Neural progenitor cell (in vitro differentiated cells): ENCODE measurements around the gene VARS1. TPM values are rescaled to one million over a fixed set of nuclear protein-coding genes. Genes with fewer than 3 reads are reported as not detected.

Experiments used
- DNase-seq: peaks from one replicate; pipeline ENCODE4 v3.0.0-alpha.2; 2016; ENCODE audit warnings: low spot score
- H2AFZ ChIP-seq: fragments of 200-600 bp; sonication (generic); replicated peaks from 2 replicates; pipeline ENCODE4 v1.6.1; 2016; ENCODE audit warnings: antibody characterized with exemption
- H3F3A ChIP-seq: fragments of 200-600 bp; sonication (generic); 2 replicates; pipeline ENCODE4 v1.6.1; 2016; ENCODE audit warnings: antibody characterized with exemption, low read depth
- H3K27ac ChIP-seq: fragments of 200-600 bp; sonication (generic); 2 replicates; pipeline ENCODE4 v1.5.1; 2016; ENCODE audit warnings: mild to moderate bottlenecking
- H3K27me3 ChIP-seq: fragments of 200-600 bp; sonication (generic); 2 replicates; pipeline ENCODE4 v1.6.1; 2016; ENCODE audit warnings: mild to moderate bottlenecking, moderate library complexity
- H3K36me3 ChIP-seq: fragments of 200-600 bp; sonication (generic); 2 replicates; pipeline ENCODE4 v1.5.1; 2016
- H3K4me1 ChIP-seq: fragments of 200-600 bp; sonication (generic); 2 replicates; pipeline ENCODE4 v1.6.1; 2016; ENCODE audit warnings: mixed run types
- H3K4me2 ChIP-seq: fragments of 200-600 bp; sonication (generic); 2 replicates; pipeline ENCODE4 v1.6.1; 2016
- H3K4me3 ChIP-seq: fragments of 200-600 bp; sonication (generic); 2 replicates; pipeline ENCODE4 v1.5.1; 2016
- H3K79me2 ChIP-seq: fragments of 200-600 bp; sonication (generic); 2 replicates; pipeline ENCODE4 v1.6.1; 2016; ENCODE audit warnings: low read depth
- H3K9ac ChIP-seq: fragments of 200-600 bp; sonication (generic); 2 replicates; pipeline ENCODE4 v1.6.1; 2016
- H3K9me3 ChIP-seq: fragments of 200-600 bp; sonication (generic); 2 replicates; pipeline ENCODE4 v1.5.1; 2016; ENCODE audit warnings: low read depth
- H4K20me1 ChIP-seq: fragments of 200-600 bp; sonication (generic); 2 replicates; pipeline ENCODE4 v1.6.1; 2016; ENCODE audit warnings: low read depth
- H3K27ac Mint-ChIP-seq: 3 replicates; pipeline ENCODE4 v1.8.0; 2021; ENCODE audit warnings: mixed read lengths
- H3K27me3 Mint-ChIP-seq: 2 replicates; pipeline ENCODE4 v1.8.0; 2022; ENCODE audit warnings: low read depth, mild to moderate bottlenecking, inconsistent platforms, moderate library complexity, mixed read lengths; ENCODE audit not compliant: insufficient read depth
- H3K36me3 Mint-ChIP-seq: 3 replicates; pipeline ENCODE4 v1.8.0; 2021; ENCODE audit warnings: mixed read lengths
- H3K4me1 Mint-ChIP-seq: 3 replicates; pipeline ENCODE4 v1.8.0; 2021; ENCODE audit warnings: mixed read lengths
- H3K4me3 Mint-ChIP-seq: 3 replicates; pipeline ENCODE4 v1.8.0; 2021; ENCODE audit warnings: mild to moderate bottlenecking, moderate library complexity, mixed read lengths
- H3K9me3 Mint-ChIP-seq: 3 replicates; pipeline ENCODE4 v1.8.0; 2020; ENCODE audit warnings: mixed read lengths
- EZH2 ChIP-seq: fragments of 200-600 bp; sonication (generic); IDR thresholded peaks from 2 replicates; pipeline ENCODE4 v1.6.1; 2017; ENCODE audit warnings: antibody characterized with exemption, mild to moderate bottlenecking, moderate library complexity
- EZH2phosphoT487 ChIP-seq: fragments of 200-600 bp; sonication (generic); IDR thresholded peaks from 2 replicates; pipeline ENCODE4 v1.6.1; 2017; ENCODE audit warnings: antibody characterized with exemption
- total RNA-seq: library from RNA; depleted of rRNA; stranded (reverse); fragments of >200 nt; gene quantifications from 2 replicates; pipeline ENCODE4 v1.2.3, GENCODE V29; 2015; ENCODE audit warnings: low replicate concordance
- TF ChIP-seq, protein P1 (sequence below): fragments of 200-600 bp; sonication (generic); IDR thresholded peaks from 2 replicates; pipeline ENCODE4 v1.5.1; 2017; ENCODE audit warnings: antibody characterized with exemption, mild to moderate bottlenecking

The VARS1 gene
- total RNA-seq, 1 donor from 2014 or later = 34.1 TPM

DNA sequence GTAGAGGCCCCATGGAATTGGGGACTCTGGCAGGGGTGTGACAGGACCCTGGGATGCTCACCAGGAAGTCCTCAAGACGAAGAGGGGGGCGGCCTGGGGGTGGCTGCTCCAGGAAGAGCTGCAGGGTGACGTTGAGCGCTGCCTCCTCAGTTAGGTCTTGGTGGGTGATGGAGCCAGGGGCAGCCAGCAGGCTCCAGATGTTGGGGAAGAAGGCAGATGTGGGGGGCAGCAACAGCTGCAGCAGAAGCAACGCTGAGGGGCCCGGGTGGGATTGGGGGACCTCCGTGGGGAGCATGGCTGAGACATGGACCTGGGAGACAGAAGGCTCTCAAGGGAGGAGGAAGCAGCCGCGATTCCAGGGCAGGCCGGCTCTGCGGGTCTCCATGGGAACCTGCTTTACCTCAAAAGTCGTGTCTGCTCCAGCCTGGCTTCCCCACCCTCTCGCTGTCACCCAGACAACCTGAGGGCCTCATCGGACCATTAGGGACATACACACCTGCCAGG lies 19.0 kb downstream of the VARS1 start:
- H3K4me2 ChIP-seq = no peak overlapping the region
- H3K9ac ChIP-seq = no peak overlapping the region
- no peaks in the 10 kb centered on the region for H3K9me3 Mint-ChIP-seq
- no peak overlapping the region for H3K4me3 Mint-ChIP-seq
- H3K79me2 ChIP-seq = no peaks in the 10 kb centered on the region
- peaks cover 6% of the 10 kb centered on the region for H3K4me1 Mint-ChIP-seq
- TF ChIP-seq EZH2 (no peak), EZH2phosphoT487 (no peak)
- TF ChIP-seq, protein P1, sequence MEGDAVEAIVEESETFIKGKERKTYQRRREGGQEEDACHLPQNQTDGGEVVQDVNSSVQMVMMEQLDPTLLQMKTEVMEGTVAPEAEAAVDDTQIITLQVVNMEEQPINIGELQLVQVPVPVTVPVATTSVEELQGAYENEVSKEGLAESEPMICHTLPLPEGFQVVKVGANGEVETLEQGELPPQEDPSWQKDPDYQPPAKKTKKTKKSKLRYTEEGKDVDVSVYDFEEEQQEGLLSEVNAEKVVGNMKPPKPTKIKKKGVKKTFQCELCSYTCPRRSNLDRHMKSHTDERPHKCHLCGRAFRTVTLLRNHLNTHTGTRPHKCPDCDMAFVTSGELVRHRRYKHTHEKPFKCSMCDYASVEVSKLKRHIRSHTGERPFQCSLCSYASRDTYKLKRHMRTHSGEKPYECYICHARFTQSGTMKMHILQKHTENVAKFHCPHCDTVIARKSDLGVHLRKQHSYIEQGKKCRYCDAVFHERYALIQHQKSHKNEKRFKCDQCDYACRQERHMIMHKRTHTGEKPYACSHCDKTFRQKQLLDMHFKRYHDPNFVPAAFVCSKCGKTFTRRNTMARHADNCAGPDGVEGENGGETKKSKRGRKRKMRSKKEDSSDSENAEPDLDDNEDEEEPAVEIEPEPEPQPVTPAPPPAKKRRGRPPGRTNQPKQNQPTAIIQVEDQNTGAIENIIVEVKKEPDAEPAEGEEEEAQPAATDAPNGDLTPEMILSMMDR = no peak
- no peak overlapping the region for H2AFZ ChIP-seq
- no peaks in the 10 kb centered on the region for H3K27me3 ChIP-seq
- H3K9me3 ChIP-seq = no peaks in the 10 kb centered on the region
- DNase-seq = no peak
- H3K36me3 Mint-ChIP-seq = peaks cover 4% of the 10 kb centered on the region
- H3K27me3 Mint-ChIP-seq = no peaks in the 10 kb centered on the region
- H3K36me3 ChIP-seq = no peaks in the 10 kb centered on the region
- H3K4me1 ChIP-seq = no peaks in the 10 kb centered on the region
- no peak overlapping the region for H3K4me3 ChIP-seq
- peak overlapping the region; percentile 14 for H3K27ac Mint-ChIP-seq
- H4K20me1 ChIP-seq = no peaks in the 10 kb centered on the region
- H3K27ac ChIP-seq = no peak overlapping the region
- no peaks in the 10 kb centered on the region for H3F3A ChIP-seq

DNA sequence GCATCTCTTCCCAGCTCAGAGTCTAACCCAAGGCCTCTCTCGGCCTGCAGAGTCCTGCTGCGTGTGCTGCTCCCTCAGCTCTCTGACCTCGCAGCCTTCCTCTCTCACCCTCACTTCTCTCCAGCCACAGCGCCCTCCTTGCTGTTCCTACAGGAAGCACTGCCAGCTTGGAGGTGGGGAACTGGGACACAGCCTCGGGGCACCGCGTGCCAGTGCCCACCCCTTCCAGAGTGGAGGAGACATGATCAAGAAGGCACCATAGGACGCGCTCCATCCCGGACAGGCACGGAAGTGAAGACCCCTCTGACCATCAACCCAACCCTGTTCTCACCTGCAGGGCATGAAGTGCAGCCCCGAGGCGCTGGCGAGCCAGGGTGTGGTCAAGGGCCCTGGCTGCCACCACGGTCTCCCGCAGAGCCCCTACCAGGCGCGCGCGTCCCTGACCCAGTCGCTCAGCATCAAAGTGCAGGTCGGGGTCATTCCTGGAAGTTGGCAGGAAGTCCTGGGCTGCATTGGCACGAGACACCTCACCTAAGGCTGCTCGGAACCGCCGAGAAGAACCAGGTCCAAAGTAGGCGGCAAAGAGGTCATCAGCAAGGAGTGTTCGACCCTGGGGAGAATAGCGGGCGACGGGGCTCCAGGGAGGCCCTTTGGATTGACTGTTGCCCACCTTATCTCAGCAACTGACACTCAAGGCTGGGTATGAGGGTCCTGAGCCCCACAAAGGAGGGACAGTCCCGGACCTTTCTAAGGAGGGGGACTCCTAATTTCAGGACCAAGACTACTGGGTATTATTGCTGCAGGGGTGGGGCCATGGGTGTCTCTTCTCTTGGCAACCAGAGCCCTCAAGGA lies 19.7 kb downstream of the VARS1 start:
- Histone ChIP-seq H3K9ac (no peak overlapping the region), H3K4me2 (no peak overlapping the region), H3K4me3 (no peak overlapping the region), H3K27ac (no peak overlapping the region), H3F3A (no peaks in the 10 kb centered on the region), H3K36me3 (no peaks in the 10 kb centered on the region), H3K9me3 (no peaks in the 10 kb centered on the region), H3K4me1 (no peaks in the 10 kb centered on the region), H3K27me3 (no peaks in the 10 kb centered on the region), H3K79me2 (no peaks in the 10 kb centered on the region), H2AFZ (no peak overlapping the region), H4K20me1 (no peaks in the 10 kb centered on the region)
- peaks cover 2% of the 10 kb centered on the region for H3K27me3 Mint-ChIP-seq
- peak overlapping the region; percentile 34 for H3K27ac Mint-ChIP-seq
- no peak for DNase-seq
- no peaks in the 10 kb centered on the region for H3K9me3 Mint-ChIP-seq
- H3K4me1 Mint-ChIP-seq = peaks cover 6% of the 10 kb centered on the region
- TF ChIP-seq, protein P1 = no peak
- TF ChIP-seq EZH2 (no peak), EZH2phosphoT487 (no peak)
- H3K36me3 Mint-ChIP-seq = peaks cover 4% of the 10 kb centered on the region
- no peak overlapping the region for H3K4me3 Mint-ChIP-seq

DNA sequence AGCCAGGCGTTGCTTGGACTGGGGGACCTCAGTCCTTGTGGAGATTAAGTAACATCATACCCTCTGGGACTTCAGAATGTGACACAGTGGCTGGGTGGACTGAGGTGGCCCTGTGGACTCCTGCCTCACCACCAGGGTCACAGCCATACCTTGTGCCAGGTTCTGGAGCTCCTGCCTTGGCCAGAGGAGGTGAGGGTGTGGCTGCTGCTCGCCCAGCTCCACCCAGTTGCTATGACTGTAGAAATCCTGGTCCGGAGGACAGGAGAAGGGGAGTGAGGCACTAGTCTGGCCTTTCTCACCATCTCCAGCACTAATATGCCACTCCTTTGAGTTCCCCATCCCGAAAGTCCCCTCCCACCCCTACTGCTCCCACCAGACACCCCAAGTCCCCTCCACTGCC lies 20.4 kb downstream of the VARS1 start:
- Histone ChIP-seq H4K20me1 (no peaks in the 10 kb centered on the region), H3F3A (no peaks in the 10 kb centered on the region), H2AFZ (no peak overlapping the region), H3K4me3 (no peak overlapping the region), H3K27me3 (no peaks in the 10 kb centered on the region), H3K4me2 (no peak overlapping the region), H3K9me3 (no peaks in the 10 kb centered on the region), H3K36me3 (no peaks in the 10 kb centered on the region), H3K27ac (no peak overlapping the region), H3K9ac (no peak overlapping the region), H3K79me2 (no peaks in the 10 kb centered on the region), H3K4me1 (no peaks in the 10 kb centered on the region)
- TF ChIP-seq EZH2 = no peak
- TF ChIP-seq EZH2phosphoT487 = no peak
- TF ChIP-seq, protein P1 = no peak
- Mint-ChIP-seq H3K36me3 (no peaks in the 10 kb centered on the region), H3K27me3 (peaks cover 2% of the 10 kb centered on the region), H3K4me1 (peaks cover 6% of the 10 kb centered on the region), H3K27ac (peak overlapping the region; percentile 34), H3K4me3 (no peak overlapping the region), H3K9me3 (no peaks in the 10 kb centered on the region)
- no peak for DNase-seq
